Mucosa of rectum (tissue), 2 donors: ENCODE measurements around the gene RUNX3.

Experiments
- H3K27ac ChIP-seq, 2 donors: one replicate each; pipeline ENCODE4 v1.7.0; 2013; ENCODE audit warnings: inconsistent platforms in 2 of 2, low read depth in 2 of 2, low read length in 2 of 2
- H3K27me3 ChIP-seq, 2 donors: one replicate each; pipeline ENCODE4 v1.7.0; 2013; ENCODE audit warnings: low read length in 2 of 2; ENCODE audit not compliant: control insufficient read depth in 2 of 2, insufficient read depth in 2 of 2
- H3K36me3 ChIP-seq, 2 donors: one replicate each; pipeline ENCODE4 v1.7.0; 2013; ENCODE audit warnings: low read length in 2 of 2; ENCODE audit not compliant: control insufficient read depth in 2 of 2, insufficient read depth in 2 of 2
- H3K4me1 ChIP-seq, 2 donors: one replicate each; pipeline ENCODE4 v1.7.0; 2013; ENCODE audit warnings: low read length in 2 of 2, mild to moderate bottlenecking in 1 of 2; ENCODE audit not compliant: control insufficient read depth in 2 of 2, insufficient read depth in 2 of 2
- H3K4me3 ChIP-seq, 2 donors: one replicate each; pipeline ENCODE4 v1.7.0; 2013; ENCODE audit warnings: low read length in 2 of 2
- H3K9ac ChIP-seq, 2 donors: one replicate each; pipeline ENCODE4 v1.7.0; 2013; ENCODE audit warnings: low read length in 2 of 2, low read depth in 1 of 2, mild to moderate bottlenecking in 1 of 2
- H3K9me3 ChIP-seq, 2 donors: one replicate each; pipeline ENCODE4 v1.7.0; 2013; ENCODE audit warnings: low read length in 2 of 2; ENCODE audit not compliant: control insufficient read depth in 2 of 2
- donor health status: healthy.
- donor health status: Normal muscosa, but diverticular disease.

Gene RUNX3

DNA sequence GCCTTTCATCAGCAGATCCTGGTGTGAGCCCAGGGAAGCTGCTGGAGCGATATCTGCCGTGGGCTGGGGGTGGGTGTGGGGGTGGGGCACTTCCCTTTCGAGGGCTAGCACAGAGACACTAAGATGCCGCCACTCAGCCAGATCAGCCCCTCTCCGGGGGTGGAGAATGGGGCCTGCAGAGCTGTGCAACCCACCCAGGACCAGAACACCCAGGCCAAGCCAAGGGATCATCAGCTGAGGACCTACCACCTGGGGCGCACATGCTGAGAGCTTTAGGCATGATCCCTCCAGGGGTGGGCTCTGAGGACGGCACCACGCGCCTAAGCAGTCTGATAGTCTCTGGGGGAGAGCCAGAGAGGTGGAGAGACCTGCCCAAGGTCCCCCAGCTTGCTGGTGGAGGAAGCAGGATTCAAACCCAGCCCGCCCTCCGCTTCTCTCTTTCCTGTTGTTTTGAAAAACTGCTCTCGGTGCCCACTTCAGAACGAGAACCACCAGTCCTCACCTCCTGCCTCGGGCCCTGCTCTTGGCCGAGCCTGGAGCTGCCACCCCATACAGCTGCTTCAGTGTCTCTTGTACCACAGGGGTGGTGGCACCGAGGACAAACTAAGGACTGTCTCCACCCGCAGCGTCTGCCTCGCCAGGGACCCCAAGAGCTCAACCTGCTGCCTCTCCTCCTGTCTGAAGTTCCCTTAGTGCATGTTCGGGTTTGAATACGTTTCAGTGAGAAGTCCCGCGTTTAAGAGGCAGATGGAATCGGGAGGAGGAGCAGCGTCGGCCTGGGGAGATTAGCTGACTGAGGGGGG lies 39.7 kb upstream of the RUNX3 start:
- Histone ChIP-seq H3K9ac (no peak overlapping the region), H3K9me3 (no peaks in the 10 kb centered on the region), H3K36me3 (no peaks in the 10 kb centered on the region), H3K27ac (no peak overlapping the region), H3K4me3 (no peak overlapping the region), H3K27me3 (peaks cover 0 to 2% of the 10 kb centered on the region in 2 donors), H3K4me1 (peaks cover 0 to 3% of the 10 kb centered on the region in 2 donors)

DNA sequence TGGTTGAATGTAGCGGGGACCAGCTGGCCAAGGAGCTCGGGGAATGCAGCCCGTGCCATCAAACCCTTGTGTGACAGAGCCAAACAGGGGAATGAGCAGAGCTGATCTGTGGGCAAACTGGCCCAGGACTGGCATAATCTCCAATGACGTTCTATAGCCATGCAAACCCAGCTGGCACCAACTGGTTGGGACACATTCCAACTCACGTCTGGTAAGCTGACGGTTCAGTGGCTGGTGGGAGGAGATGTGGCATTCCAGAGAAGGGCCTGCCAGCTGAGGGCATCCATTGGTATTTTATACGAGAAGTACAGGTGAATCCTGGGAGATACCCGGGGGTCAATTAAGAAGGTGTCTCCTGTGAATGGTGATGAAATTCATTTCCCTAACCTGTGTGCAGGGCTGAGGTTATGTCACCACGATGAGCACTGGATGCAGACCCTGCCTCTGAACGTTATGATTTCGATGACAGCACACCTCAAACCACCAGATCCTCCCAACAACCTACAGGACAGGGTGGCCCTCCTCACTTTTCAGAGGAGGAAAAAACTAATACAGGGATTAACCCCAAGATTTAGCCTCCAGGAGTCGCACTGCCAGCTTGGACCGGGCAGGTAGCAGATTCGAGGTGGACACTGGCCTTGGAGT lies 39.0 kb upstream of the RUNX3 start:
- Histone ChIP-seq H3K27ac (no peak overlapping the region), H3K27me3 (peaks cover 0 to 2% of the 10 kb centered on the region in 2 donors), H3K36me3 (no peaks in the 10 kb centered on the region), H3K4me1 (peaks cover 0 to 3% of the 10 kb centered on the region in 2 donors), H3K9ac (no peak overlapping the region), H3K9me3 (no peaks in the 10 kb centered on the region), H3K4me3 (no peak overlapping the region)

DNA sequence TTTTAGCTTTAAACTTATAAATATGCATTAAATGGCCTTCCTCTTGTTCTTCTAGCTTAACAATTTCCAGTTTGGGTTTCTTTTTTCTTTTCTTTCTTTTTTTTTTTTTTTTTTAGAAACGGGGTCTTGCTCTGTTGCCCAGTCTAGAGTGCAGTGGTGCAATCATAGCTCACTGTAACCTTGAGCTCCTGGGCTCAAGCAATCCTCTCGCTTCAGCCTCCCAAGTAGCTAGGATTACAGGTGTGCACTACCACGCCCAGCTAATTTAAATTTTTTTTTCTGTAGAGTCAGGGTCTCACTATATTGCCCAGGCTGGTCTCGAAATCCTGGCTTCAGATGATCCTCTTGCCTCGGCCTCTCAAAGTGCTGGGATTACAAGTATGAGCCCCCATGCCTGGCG lies 37.9 kb upstream of the RUNX3 start:
- H3K9me3 ChIP-seq = no peaks in the 10 kb centered on the region
- no peak overlapping the region for H3K27ac ChIP-seq
- no peaks in the 10 kb centered on the region for H3K36me3 ChIP-seq
- no peak overlapping the region for H3K4me3 ChIP-seq
- H3K27me3 ChIP-seq = peaks cover 0 to 4% of the 10 kb centered on the region in 2 donors
- H3K9ac ChIP-seq = no peak overlapping the region
- H3K4me1 ChIP-seq = peaks cover 0 to 3% of the 10 kb centered on the region in 2 donors

DNA sequence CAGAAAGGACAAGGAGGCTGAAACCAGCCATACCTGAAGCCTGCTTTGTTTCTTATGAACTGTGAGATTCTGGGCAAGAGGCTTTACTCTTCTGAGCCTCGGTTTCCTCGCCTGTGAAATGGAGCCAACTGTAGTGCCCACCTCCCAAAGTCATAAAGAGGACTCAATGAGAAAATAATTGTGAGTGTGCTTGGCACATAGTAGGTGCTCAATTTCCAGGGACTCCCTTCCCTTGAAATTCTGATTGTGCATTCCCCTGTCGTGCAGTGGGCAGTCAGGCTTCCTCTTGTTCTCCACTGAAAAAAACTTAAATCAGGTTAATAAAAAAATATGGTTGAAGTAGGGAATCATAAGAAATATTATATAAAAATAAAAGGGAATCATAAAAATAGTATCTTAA lies 37.5 kb upstream of the RUNX3 start:
- no peak overlapping the region for H3K4me3 ChIP-seq
- H3K9me3 ChIP-seq = no peaks in the 10 kb centered on the region
- peaks cover 0 to 3% of the 10 kb centered on the region in 2 donors for H3K4me1 ChIP-seq
- H3K9ac ChIP-seq = no peak overlapping the region
- peaks cover 0 to 4% of the 10 kb centered on the region in 2 donors for H3K27me3 ChIP-seq
- H3K27ac ChIP-seq = no peak overlapping the region
- H3K36me3 ChIP-seq = no peaks in the 10 kb centered on the region

DNA sequence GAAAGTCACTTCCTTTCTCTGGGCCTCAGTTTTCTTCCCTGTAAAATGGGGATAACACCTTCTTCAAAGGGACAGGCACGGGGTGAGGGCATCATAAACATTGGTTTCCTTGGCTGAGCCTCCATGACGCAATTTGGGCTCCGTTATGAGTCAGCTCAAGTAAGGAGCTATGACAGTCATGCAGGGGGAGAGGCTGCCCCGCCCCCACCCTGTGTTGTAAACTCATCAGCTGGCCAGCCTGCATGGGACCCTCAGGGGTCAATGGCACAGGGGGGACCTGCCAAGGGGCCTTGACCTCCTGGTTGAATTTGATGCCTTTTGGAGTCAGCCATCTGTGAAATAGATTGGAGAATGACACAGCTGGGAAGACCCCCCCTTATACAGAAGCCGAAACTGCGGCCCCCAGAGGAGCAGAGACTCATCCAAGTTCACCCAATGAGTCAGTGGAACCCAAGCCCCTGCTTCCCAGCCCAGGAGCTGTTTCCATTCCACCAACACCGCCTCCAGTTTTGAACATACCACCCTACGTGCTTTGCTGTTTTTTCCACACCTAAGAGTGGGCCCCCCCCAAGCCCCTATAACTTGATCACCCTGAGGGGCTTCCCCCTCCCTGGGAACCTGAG lies 36.8 kb upstream of the RUNX3 start:
- no peak overlapping the region for H3K27ac ChIP-seq
- peaks cover 0 to 3% of the 10 kb centered on the region in 2 donors for H3K4me1 ChIP-seq
- H3K4me3 ChIP-seq = no peak overlapping the region
- H3K27me3 ChIP-seq = peaks cover 0 to 4% of the 10 kb centered on the region in 2 donors
- H3K9me3 ChIP-seq = no peaks in the 10 kb centered on the region
- no peaks in the 10 kb centered on the region for H3K36me3 ChIP-seq
- H3K9ac ChIP-seq = no peak overlapping the region

DNA sequence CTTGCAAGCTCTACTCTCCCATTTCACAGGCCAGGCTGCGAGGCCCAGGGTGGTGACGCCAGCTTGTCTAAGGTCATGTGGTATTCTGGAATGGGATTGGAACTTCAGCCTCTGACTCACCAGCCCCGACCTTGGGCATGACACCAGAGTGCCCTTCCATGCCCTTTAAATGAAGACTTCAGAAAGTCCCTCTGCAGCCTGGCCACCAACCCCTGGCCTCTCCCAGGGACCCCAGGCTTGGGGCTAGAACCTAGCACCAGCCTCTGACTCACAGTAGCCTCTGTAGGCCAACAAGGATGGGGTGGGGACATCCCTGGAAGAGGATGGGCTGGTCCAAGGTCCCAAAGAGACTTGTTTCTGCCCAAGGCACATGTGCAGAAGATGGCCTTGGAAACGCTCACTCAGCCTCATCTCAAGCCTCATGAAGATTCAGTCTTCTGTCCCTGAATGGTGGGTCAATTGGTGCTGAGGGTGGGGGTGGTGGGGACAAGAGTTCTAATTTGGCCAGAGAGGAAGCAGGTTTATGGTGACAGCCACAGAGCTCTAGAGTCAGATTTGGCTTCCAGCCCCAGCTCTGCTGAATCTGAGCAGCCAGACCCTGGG lies 36.1 kb upstream of the RUNX3 start:
- Histone ChIP-seq H3K9ac (no peak overlapping the region), H3K4me1 (peaks cover 0 to 3% of the 10 kb centered on the region in 2 donors)

DNA sequence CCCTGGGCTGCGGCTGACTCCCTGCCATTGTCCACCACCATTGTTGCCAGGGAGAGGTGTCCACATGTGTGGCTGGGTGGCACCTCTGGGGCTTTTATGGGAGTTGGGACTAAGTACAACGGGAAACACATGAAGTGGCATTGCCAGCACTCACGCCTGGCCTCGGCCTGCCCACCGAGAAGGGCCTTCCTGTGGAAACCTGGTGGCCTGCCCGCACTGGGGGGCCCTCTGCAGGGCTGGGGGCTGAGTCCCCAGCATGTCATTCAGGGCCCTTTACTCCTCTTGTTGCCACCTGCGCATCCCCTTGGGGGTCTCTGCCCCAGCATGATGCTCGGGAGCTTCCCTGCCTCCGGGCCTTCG lies 35.5 kb upstream of the RUNX3 start:
- Histone ChIP-seq H3K9me3 (no peaks in the 10 kb centered on the region), H3K4me3 (no peak overlapping the region), H3K27ac (peak overlapping the region; percentile 34 to 63), H3K36me3 (no peaks in the 10 kb centered on the region), H3K4me1 (peaks cover 0 to 3% of the 10 kb centered on the region in 2 donors), H3K9ac (no peak overlapping the region), H3K27me3 (peaks cover 0 to 4% of the 10 kb centered on the region in 2 donors)

More for the DNA sequence above, 36.1 kb upstream of the RUNX3 start:
- Histone ChIP-seq H3K27ac (peak overlapping the region in 1 of 2 donors; percentile 63), H3K9me3 (no peaks in the 10 kb centered on the region), H3K4me3 (no peak overlapping the region), H3K36me3 (no peaks in the 10 kb centered on the region), H3K27me3 (peaks cover 0 to 4% of the 10 kb centered on the region in 2 donors)

DNA sequence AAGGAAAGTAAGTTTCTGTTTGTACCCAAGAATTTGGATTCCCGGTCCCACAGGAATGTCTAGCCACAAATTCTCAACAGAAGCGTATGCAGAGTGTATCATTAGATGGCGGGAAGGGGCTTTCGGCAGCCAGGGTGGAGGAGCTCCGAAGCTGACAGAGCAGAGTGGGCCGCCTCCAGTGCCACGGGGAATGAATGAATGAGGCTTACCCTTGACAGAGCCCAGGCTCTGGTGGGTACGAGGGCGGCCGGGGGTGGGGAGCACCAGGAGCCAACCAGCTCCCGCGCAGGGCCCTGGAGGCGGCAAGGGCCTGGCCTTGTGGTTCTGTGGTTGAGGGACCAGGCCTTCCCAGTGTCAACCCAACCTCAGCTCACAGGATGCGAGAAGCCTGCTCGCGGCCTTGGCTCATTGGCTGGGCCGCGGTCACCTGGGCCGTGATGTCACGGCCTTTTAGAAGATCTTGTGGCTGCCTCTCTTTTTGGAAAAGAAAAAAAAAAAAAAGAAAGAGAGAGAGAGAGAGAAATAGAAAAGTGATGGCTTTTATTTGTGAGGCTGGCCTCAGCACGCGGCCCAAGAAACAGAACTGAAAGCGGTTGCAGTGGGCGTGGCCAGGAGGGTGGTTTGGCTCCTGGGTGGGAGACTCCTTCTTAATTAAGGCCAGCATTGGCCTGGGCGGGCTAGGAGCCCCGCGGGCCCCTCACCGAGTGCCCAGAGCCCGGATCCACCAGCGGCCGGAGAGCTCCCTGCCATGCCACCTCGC lies 34.9 kb upstream of the RUNX3 start:
- Histone ChIP-seq H3K36me3 (no peaks in the 10 kb centered on the region), H3K27ac (peak overlapping the region; percentile 35 to 63), H3K4me3 (peak overlapping the region; percentile 22 to 42), H3K4me1 (peaks cover 0 to 3% of the 10 kb centered on the region in 2 donors), H3K9me3 (no peaks in the 10 kb centered on the region), H3K9ac (no peak overlapping the region), H3K27me3 (peaks cover 0 to 4% of the 10 kb centered on the region in 2 donors)

DNA sequence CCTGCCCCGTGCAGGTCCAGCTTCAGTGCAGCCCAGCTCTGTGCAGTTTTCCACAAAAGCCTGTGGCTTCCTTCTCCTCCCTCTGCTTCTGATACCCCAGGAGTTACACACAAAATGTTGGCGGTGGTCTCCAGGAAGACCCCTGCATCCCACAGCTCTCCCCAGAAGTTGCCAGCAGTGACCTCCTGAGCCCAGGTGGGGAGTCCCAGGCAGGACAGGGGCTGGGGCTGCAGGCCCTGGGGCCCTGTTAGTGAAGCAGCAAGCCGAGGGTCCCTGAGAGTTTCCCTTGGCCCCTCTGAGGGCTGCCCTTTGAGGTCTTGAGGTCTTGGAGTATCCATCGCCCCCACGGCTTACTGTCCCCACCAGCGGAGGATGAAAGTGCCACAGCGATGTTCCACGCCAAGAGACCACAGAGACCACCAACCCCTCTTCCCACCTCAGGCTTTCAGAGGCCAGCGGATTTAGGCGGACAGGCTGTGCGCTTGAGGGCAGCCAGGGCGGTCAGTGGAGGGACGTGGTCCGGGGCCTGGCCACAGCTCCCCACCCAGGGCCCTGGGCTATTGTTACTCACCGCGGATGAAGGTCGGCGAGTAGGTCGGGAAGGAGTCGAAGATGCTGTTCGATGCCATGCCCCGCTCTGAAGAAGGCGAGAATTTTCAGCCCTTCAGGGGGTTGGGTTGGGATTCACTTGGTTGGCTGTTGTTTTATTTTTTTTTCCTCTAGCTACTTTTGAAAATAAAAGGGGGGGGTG lies 34.0 kb upstream of the RUNX3 start:
- Histone ChIP-seq H3K27ac (peak overlapping the region in 1 of 2 donors; percentile 63), H3K9ac (peak overlapping the region in 1 of 2 donors; percentile 47), H3K36me3 (no peaks in the 10 kb centered on the region), H3K4me3 (peak overlapping the region; percentile 38 to 42), H3K4me1 (peaks cover 0 to 3% of the 10 kb centered on the region in 2 donors), H3K9me3 (no peaks in the 10 kb centered on the region), H3K27me3 (peaks cover 0 to 3% of the 10 kb centered on the region in 2 donors)
